ENCODE measurements around the gene TRIM8.

DNA sequence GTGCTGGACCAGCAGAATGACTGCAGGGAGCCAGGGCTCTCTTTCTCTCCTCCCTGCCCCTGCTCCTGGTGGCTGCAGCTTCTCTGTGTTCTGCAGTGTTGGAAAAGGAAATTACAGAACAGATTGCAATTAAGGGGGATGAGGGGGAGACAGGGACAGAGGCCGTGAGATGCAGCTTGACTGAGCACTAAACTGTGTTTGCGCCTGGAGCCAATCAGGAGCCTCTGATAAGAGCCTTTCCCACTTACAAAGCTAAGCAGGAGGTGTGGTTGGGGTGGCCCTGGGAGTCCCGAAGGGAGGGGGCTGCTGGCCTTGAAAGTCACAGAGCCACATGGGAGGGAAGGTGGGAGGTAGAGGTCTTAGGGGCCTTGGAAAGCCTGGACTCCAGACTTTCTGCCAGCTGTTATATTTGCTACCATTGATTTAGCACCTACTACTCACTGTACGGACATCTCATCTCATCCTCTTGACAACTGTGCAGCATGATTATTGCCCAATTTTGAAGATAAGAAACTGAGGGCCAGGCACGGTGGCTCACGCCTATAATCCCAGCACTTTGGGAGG, 26.7 kb downstream of the TRIM8 start:
- TF ChIP-seq EZH2 (IDR thresholded peaks at IDR 0.05; ENCODE audit: low read length, unreplicated experiment) = no peak
- TF ChIP-seq CTCF (conservative IDR thresholded peaks at IDR 0.05; ENCODE audit: low read depth, low read length) = no peak
- TF ChIP-seq EZH2phosphoT487 (IDR thresholded peaks at IDR 0.05; ENCODE audit: borderline replicate concordance, low read length) = no peak

All from PC-3 (cell line).